Measurements from ENCODE around the gene PCMTD2. TPM values are rescaled to one million over a fixed set of nuclear protein-coding genes. Genes with fewer than 3 reads are reported as not detected.

The PCMTD2 gene
- total RNA-seq, 1 experiment from 2014 or later = 50.9 TPM

GRCh38 chr20:64226686-64227580 lies 28.6 kb upstream of the PCMTD2 start:
- H3K4me1 Mint-ChIP-seq = peaks cover 25% of the 10 kb centered on the region
- DNase-seq (ENCODE audit: low spot score) = no peak
- CTCF ChIA-PET = no interaction called here
- H3K27me3 Mint-ChIP-seq (ENCODE audit: low read depth) = no peaks in the 10 kb centered on the region
- no peaks in the 10 kb centered on the region for H3K36me3 Mint-ChIP-seq
- H3K27ac Mint-ChIP-seq = no peak overlapping the region
- no peak overlapping the region for H3K4me3 Mint-ChIP-seq
- no peaks in the 10 kb centered on the region for H3K9me3 Mint-ChIP-seq
- TF ChIP-seq FOXK1 (CRISPR knock-in tag; IDR thresholded peaks at IDR 0.05) = no peak
- no peak for TF ChIP-seq ZBTB43 (CRISPR knock-in tag; IDR thresholded peaks at IDR 0.05)
- TF ChIP-seq, protein P1, sequence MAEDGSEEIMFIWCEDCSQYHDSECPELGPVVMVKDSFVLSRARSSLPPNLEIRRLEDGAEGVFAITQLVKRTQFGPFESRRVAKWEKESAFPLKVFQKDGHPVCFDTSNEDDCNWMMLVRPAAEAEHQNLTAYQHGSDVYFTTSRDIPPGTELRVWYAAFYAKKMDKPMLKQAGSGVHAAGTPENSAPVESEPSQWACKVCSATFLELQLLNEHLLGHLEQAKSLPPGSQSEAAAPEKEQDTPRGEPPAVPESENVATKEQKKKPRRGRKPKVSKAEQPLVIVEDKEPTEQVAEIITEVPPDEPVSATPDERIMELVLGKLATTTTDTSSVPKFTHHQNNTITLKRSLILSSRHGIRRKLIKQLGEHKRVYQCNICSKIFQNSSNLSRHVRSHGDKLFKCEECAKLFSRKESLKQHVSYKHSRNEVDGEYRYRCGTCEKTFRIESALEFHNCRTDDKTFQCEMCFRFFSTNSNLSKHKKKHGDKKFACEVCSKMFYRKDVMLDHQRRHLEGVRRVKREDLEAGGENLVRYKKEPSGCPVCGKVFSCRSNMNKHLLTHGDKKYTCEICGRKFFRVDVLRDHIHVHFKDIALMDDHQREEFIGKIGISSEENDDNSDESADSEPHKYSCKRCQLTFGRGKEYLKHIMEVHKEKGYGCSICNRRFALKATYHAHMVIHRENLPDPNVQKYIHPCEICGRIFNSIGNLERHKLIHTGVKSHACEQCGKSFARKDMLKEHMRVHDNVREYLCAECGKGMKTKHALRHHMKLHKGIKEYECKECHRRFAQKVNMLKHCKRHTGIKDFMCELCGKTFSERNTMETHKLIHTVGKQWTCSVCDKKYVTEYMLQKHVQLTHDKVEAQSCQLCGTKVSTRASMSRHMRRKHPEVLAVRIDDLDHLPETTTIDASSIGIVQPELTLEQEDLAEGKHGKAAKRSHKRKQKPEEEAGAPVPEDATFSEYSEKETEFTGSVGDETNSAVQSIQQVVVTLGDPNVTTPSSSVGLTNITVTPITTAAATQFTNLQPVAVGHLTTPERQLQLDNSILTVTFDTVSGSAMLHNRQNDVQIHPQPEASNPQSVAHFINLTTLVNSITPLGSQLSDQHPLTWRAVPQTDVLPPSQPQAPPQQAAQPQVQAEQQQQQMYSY (CRISPR knock-in tag; IDR thresholded peaks at IDR 0.05) = no peak
- TF ChIP-seq, protein P2, sequence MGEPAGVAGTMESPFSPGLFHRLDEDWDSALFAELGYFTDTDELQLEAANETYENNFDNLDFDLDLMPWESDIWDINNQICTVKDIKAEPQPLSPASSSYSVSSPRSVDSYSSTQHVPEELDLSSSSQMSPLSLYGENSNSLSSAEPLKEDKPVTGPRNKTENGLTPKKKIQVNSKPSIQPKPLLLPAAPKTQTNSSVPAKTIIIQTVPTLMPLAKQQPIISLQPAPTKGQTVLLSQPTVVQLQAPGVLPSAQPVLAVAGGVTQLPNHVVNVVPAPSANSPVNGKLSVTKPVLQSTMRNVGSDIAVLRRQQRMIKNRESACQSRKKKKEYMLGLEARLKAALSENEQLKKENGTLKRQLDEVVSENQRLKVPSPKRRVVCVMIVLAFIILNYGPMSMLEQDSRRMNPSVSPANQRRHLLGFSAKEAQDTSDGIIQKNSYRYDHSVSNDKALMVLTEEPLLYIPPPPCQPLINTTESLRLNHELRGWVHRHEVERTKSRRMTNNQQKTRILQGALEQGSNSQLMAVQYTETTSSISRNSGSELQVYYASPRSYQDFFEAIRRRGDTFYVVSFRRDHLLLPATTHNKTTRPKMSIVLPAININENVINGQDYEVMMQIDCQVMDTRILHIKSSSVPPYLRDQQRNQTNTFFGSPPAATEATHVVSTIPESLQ (CRISPR knock-in tag; IDR thresholded peaks at IDR 0.05) = no peak
- TF ChIP-seq HMGA2 (CRISPR knock-in tag; IDR thresholded peaks at IDR 0.05) = no peak
- TF ChIP-seq ZNF512 (CRISPR knock-in tag; IDR thresholded peaks at IDR 0.05; ENCODE audit: borderline replicate concordance) = no peak
- TF ChIP-seq, protein P3, sequence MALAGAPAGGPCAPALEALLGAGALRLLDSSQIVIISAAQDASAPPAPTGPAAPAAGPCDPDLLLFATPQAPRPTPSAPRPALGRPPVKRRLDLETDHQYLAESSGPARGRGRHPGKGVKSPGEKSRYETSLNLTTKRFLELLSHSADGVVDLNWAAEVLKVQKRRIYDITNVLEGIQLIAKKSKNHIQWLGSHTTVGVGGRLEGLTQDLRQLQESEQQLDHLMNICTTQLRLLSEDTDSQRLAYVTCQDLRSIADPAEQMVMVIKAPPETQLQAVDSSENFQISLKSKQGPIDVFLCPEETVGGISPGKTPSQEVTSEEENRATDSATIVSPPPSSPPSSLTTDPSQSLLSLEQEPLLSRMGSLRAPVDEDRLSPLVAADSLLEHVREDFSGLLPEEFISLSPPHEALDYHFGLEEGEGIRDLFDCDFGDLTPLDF (CRISPR knock-in tag; IDR thresholded peaks at IDR 0.05) = no peak
- no peak for TF ChIP-seq NFATC4 (CRISPR knock-in tag; IDR thresholded peaks at IDR 0.05)
- no peak for TF ChIP-seq RORB (CRISPR knock-in tag; IDR thresholded peaks at IDR 0.05)
- no peak for TF ChIP-seq NR2C2 (CRISPR knock-in tag; IDR thresholded peaks at IDR 0.05)
- no peak for TF ChIP-seq NR1H2 (CRISPR knock-in tag; IDR thresholded peaks at IDR 0.05)
- no peak for TF ChIP-seq GTF2I (CRISPR knock-in tag; conservative IDR thresholded peaks at IDR 0.05)
- no peak for TF ChIP-seq TEAD4 (CRISPR knock-in tag; IDR thresholded peaks at IDR 0.05)
- no peak for TF ChIP-seq CREM (CRISPR knock-in tag; IDR thresholded peaks at IDR 0.05)
- ATAC-seq = no peak
- POLR2A ChIA-PET = no interaction called here

GRCh38 chr20:64228086-64228653 lies 27.4 kb upstream of the PCMTD2 start:
- no peak overlapping the region for H3K27ac Mint-ChIP-seq
- no peaks in the 10 kb centered on the region for H3K36me3 Mint-ChIP-seq
- H3K4me3 Mint-ChIP-seq = no peak overlapping the region
- ATAC-seq = no peak
- DNase-seq (ENCODE audit: low spot score) = no peak
- no peaks in the 10 kb centered on the region for H3K27me3 Mint-ChIP-seq (ENCODE audit: low read depth)
- peaks cover 21% of the 10 kb centered on the region for H3K4me1 Mint-ChIP-seq
- ChIA-PET CTCF (interaction anchor here (0.6 kb wide), 1 partner anchor 19 kb away, joined by 3 read pairs; no protein-coding TSS in a partner anchor), POLR2A (no interaction called here)
- no peaks in the 10 kb centered on the region for H3K9me3 Mint-ChIP-seq
- TF ChIP-seq ZNF121 (CRISPR knock-in tag; IDR thresholded peaks at IDR 0.05) = no peak
- TF ChIP-seq, protein P4, sequence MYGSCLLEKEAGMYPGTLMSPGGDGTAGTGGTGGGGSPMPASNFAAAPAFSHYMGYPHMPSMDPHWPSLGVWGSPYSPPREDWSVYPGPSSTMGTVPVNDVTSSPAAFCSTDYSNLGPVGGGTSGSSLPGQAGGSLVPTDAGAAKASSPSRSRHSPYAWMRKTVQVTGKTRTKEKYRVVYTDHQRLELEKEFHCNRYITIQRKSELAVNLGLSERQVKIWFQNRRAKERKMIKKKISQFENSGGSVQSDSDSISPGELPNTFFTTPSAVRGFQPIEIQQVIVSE (CRISPR knock-in tag; IDR thresholded peaks at IDR 0.05; ENCODE audit: borderline replicate concordance) = no peak
- TF ChIP-seq, protein P5, sequence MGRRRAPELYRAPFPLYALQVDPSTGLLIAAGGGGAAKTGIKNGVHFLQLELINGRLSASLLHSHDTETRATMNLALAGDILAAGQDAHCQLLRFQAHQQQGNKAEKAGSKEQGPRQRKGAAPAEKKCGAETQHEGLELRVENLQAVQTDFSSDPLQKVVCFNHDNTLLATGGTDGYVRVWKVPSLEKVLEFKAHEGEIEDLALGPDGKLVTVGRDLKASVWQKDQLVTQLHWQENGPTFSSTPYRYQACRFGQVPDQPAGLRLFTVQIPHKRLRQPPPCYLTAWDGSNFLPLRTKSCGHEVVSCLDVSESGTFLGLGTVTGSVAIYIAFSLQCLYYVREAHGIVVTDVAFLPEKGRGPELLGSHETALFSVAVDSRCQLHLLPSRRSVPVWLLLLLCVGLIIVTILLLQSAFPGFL (CRISPR knock-in tag; IDR thresholded peaks at IDR 0.05; ENCODE audit: borderline replicate concordance) = no peak
- no peak for TF ChIP-seq ZMAT4 (CRISPR knock-in tag; IDR thresholded peaks at IDR 0.05)
- TF ChIP-seq TP53 (CRISPR knock-in tag; IDR thresholded peaks at IDR 0.05) = no peak
- TF ChIP-seq IRF2 (CRISPR knock-in tag; IDR thresholded peaks at IDR 0.05; ENCODE audit: borderline replicate concordance, low read depth) = no peak
- TF ChIP-seq OVOL2 (CRISPR knock-in tag; IDR thresholded peaks at IDR 0.05; ENCODE audit: borderline replicate concordance) = no peak
- TF ChIP-seq NFATC4 (CRISPR knock-in tag; IDR thresholded peaks at IDR 0.05) = no peak
- TF ChIP-seq ZNF423 (CRISPR knock-in tag; IDR thresholded peaks at IDR 0.05) = no peak
- TF ChIP-seq CREB1 (CRISPR knock-in tag; IDR thresholded peaks at IDR 0.05) = no peak

Measured in WTC11 (cell line).